ENCODE results near the gene OSBPL6.
A peak's percentile ranks its signal among the peaks of the same experiment; 100 is the strongest.
"Not testable (repeated sequence)": the region's sequence is repeated elsewhere in the genome, so short reads cannot be mapped to it uniquely, and the experiment has no call there.

OSBPL6 gene

DNA sequence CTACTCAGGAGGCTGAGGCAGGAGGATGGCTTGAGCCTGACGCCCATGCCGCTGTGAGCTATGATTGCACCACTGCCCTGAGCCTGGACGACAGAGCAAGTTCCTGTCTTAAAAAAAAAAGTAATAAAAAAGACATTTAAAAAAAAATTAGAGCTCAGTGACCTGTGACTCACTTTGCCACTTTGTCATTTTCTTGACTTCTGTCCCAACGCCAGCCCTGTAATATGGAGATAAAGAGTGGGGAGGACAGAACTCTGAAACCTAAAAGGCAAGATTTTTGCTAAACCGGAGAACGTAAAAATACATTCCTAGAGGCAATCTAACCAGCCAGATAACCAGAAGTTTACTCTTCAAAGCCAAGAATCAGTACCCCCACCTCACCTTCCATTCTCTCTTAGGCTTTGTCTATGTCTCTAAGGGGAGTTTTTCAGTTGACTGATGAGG lies 207.7 kb downstream of the OSBPL6 start:
- no peak for DNase-seq (ENCODE audit: low read depth in 2 of 2)

DNA sequence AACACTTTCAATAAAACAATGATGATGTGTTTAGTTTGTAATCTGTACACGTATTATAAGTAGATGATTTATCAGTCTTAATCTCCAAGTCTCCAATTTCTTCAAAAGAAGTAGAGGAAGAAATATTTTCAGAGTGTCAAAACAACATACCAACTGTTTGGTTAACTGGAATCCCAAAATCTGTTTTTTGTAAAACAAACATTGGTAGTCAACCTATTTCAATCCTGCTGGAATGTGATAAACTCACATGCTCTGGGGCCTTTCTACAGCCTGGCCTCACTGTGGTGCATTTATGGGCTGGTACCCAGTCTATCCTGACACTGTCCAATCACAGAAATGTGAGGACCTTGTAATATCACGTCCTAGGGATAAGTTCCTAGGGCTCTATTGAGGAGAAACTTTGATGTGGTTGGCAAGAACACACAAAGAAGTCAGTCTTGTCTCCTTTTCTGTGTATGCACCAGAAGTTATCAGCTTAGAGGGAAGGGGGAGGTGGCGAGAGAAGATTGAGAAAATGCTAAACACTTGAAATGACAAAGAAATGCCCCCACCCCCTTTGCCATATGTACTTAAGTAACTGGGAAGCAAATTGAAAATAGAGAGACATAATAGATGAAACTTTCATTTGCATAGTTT lies 209.5 kb downstream of the OSBPL6 start:
- DNase-seq (ENCODE audit: low read depth in 2 of 2): no peak

DNA sequence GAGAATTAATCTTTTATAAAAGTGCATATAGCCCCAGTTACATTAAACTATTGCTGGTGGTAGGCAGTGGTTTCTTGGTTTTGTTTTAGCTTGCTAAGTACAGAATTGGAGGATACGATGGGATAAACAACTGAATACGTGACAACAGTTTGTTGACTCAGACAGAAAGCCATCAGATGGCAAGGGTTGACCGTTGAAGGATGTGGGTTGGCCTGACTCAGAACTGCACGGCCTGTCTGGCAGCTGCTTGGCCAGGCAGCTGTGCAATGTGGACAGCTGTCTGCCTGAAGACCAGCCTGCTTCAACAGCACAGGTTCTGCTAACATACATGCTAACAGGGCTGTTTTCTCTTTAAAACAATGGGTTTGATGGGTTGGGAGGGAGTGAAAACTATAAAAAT lies 210.1 kb downstream of the OSBPL6 start:
- no peak for DNase-seq (ENCODE audit: low read depth in 2 of 2)

DNA sequence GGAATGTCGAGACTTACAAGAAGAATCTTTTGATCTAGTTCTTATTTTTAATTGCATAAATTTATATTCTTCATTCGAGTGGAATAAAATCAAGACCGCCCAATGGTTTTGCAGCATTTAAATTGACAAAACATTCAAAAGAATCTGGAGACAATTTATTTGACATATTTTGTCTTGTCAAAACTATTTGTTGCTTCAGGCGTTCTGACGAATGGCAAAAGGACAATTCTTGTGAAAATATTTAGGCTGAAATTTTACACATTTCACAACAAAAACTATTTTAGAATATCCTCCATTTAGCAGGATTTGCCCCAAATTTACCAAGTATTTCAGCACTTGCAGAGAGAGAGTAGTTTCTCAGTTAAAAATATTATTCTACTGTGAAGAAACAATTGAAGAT lies 214.9 kb downstream of the OSBPL6 start:
- DNase-seq (ENCODE audit: low read depth in 2 of 2): no peak

DNA sequence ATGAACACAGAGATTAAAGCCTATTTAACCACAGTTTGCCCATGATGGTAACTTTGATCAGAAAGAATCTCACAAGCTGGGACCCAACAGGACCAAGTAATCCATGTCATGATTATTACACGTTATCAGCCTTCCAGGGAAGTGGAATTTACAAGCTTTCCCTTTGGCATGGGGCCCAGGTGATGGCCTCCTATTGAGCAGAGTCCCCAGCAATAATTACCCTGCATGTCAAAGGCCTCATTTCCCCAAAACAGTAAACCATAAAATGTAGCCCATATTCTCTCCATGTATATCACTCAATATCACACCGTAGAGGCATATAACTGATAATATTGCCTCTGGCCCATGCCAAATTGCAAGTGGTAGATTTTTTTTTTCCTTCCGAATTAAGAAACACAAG lies 217.7 kb downstream of the OSBPL6 start:
- no peak for DNase-seq (ENCODE audit: low read depth in 2 of 2)

DNA sequence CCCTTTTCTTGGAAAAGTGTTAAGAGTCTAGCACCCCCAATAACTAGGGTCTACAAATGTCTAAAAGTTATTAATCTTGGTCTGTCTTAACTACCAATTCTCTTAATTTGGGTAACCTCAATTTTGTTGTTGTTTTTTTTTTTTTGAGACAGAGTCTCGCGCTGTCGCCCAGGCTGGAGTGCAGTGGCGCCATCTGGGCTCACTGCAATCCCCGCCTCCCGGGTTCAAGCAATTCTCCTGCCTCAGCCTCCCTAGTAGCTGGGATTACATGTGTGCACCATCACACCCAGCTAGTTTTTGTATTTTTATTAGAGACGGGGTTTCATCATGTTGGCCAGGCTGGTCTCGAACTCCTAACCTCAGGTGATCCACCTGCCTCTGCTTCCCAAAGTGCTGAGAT lies 218.1 kb downstream of the OSBPL6 start:
- not testable (repeated sequence) for DNase-seq (ENCODE audit: low read depth in 2 of 2)

DNA sequence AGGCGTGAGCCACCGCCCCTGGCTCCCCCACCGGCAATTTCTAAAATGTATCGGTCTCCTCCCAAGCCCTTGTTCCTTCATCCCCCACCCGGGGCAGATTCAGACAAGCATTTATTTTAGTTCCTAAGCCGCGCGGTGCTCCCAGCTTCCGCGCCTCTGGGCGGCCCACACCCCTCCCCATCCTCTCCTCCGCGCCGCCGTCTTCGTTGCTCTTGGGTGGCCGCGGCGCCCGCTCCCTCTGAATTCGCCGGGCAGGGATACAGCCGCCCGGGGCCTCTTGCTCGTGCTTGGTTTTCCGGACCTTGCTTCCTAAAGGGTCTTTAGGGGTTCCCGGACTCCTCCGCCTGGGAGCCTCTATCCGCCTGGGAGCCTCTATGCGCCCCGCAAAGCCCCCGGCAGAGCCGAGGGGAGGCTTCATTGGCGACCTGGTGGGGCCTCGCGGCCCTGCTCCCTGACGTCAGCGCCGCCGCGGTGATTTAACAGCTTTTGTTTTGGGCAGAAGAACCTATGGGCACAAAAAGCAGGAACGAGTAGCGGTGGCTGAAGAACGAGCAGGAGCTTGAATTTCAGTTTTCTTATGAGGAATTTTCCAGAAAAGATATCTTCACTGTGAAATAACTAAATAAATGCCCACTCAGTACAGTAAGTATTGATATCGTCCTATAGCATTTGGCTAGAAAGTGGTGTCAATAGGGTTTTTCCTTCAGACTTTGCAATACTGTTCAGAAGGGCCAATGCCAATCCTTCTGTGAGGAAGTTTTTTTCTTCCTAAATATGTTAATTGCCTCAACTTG lies 219.4 kb downstream of the OSBPL6 start:
- peak; percentile 25 to 48 for DNase-seq (ENCODE audit: low read depth in 2 of 2)

DNA sequence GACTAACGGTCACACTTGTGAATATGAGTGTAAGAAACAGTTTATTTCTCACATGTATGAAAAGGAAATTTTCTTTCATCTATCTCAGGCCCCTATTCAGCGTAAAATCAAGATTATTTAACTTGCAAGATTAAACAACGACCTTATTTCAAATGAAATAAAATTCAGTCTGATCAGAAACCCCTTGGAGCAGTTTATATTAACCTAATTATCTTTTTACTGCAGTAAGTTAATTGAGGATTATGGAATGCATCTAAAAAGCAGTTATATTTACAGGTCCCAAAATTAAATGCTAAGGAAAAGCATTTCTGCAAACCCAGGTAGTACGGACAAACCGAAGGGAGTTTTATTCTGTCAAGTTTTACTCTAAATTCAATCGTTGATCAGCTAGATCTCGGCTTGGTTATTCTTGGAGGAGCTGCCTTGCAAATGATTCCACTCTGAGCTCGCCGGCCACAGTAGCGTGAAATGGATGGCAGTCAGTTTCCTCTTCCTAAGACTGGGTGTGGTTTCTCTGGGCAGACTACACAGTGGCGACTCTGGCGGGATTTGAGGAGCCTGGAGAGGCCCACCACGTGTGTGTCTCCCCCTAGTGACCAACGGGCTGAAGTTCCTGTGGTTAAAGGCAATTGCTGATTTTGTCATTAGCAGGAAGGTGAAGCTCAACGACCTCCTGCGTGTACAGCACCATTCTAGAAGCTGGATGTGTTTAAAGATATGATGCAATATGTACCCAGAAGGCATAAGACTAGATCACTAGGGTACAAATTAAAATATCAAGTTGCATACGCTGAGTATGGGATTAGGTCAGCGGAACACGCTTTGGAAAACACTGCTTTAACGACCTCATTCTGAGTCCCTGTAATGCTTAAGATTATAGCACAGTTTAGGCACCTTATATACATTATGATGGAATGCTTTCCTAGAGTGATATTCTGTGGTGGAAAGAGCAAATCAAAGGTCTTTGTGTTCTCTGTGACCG lies 220.2 kb downstream of the OSBPL6 start:
- peak; percentile 30 for DNase-seq (ENCODE audit: low read depth in 2 of 2)

DNA sequence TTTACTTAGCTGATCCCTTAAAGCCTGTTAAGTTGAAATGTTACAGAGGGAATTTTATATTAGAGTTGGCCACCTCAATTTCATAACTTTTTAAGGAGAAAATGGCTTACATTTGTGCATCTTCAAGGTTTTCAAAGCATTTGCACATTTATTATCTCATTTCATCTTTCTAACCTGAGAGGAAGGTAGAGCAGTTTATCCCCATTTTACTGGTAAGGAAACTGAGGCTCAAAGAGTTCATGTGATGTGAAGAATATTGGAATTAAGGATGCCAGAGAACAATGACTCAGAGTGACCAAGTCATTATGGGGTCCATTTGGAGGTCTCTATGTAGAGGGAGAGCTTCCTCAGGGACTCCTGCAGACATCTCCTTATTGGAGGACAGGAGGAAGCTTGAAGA lies 221.7 kb downstream of the OSBPL6 start:
- DNase-seq (ENCODE audit: low read depth in 2 of 2): no peak

DNA sequence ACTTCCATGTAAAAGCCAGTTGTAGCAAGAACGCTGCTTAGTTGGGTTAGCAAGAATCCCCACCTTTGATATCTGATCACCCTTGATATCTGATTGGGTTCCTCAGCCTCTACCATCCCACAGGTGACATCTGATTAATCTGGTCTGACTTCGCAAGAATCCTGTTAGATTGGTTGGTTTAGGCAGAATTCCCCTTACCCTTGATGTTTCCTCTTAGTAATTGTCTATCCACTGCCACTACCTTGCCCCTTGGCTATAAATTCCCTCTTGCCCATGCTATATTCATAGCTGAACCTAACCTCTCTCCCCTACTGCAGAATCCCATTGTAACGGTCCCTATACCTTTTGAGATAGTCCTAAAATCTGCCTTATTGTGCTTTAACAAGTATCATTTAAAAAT lies 223.6 kb downstream of the OSBPL6 start:
- no peak for DNase-seq (ENCODE audit: low read depth in 2 of 2)

DNA sequence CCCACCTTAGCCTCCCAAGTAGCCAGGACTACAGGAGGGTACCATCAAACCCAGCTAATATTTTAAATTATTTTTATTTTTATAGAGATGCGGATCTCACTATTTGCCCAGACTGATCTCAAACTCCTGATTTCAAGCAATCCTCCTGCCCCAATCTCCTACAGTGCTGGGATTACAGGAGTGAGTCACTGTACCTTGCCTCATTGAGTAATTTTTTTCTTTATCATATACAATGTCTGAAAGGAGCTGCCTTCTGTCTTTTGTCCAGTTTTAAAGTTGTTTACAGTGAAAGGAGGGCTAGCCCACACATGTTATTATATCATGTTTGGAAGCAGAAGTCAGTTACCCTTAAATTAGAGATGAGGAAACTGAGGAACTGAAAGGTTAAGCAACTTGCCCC lies 224.1 kb downstream of the OSBPL6 start:
- no peak for DNase-seq (ENCODE audit: low read depth in 2 of 2)

DNA sequence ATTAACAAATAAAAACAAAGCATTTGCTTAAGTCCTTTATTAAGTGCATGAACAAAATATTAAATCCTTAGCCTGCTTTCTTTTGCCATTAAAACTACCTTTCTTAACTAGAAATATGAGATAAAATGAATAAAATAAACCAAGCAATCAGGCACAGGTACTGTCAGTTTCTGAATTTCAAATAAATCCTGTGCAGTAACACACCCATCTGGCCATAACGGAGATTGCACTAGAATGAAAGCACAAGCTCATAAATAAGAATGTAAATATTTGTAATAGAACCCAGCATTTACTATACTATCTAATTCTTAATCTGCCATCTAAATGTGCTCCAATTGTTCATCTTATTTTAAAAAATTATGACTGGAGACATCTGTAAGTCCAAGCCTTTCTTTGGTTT lies 224.8 kb downstream of the OSBPL6 start:
- no peak for DNase-seq (ENCODE audit: low read depth in 2 of 2)

DNA sequence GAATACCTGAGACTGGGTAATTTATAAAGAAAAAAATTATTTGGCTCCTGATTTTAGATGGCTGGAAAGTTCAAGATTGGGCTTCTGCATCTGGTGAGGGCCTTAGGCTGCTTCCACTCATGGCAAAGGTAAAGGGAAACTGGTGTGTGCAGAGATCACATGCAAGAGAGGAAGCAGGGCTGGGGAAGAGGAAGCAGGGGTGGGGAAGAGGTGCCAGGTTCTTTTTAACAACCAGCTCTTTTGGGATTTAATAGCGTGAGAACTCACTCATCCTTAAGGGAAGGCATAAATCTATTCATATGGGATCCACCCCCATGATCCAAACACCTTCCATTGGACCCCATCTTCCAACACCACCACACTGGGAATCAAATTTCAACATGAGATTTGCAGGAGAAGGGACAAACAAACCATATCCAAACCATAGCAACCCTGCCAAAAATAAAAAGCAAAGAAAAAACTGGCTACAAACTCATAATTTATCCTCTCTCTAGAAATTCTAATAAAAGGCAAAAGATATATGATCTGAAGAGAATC lies 226.2 kb downstream of the OSBPL6 start:
- no peak for DNase-seq (ENCODE audit: low read depth in 2 of 2)

DNA sequence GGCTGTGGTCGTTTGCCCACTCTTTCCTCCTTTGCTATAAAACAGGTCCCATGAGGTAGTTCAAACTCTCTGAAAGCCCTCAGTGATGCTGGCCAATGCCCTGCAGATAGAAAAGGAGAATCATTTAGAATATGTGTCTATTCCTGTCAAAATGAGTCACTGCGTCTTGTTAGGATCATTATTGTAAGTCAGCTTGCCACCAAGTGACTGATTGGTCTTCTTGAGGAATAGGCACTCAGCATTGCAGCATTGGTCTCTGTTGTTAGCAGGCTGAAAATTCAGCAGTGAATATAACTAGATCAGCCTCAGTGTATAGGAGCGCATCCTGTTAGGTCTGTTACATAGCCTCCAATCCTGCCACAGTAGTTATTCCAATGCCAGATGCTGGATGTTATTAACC lies 227.8 kb downstream of the OSBPL6 start:
- DNase-seq (ENCODE audit: low read depth in 2 of 2): no peak

DNA sequence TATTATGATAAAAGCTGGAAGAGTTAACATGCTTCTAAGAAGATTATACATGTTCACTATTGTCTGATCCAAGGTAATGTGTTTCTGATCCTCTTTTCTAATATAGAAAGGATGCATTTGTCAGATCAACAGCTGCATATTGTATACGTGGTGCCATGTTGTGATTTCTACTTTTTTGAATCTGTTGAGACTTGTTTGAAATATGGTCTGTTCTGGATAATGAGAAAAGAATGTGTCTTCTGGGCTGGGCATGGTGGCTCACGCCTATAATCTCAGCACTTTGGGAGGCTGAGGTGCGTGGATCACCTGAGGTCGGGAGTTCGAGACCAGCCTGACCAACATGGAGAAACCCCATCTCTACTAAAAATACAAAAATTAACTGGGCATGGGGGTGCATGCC lies 229.4 kb downstream of the OSBPL6 start:
- not testable (repeated sequence) for DNase-seq (ENCODE audit: low read depth in 2 of 2)

DNA sequence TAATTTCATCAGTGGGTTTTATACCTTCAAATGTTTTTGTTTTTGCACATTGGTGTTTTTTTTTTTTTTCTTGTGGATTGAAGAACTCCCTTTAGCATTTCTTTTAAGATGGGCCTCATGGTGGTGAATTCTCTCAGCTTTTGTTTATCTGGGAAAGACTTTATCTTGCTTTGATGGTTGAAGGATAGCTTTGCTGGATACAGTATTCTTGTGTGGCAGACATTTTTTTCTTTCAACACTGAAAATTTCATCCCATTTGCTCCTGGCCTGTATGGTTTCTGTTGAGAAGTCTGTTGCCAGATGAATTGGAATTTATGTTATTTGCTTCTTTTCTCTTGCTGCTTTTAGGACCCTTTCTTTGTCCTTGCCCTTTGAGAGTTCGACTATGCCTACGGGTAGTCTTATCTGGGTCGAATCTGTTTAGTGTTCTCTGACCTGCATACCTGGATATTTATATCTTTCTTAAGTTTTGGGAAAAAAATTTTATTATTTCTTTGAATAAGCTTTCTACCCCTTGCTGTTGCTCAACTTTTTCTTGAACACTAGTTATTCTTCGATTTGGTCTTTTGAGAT lies 231.0 kb downstream of the OSBPL6 start:
- DNase-seq (ENCODE audit: low read depth in 2 of 2): no peak

DNA sequence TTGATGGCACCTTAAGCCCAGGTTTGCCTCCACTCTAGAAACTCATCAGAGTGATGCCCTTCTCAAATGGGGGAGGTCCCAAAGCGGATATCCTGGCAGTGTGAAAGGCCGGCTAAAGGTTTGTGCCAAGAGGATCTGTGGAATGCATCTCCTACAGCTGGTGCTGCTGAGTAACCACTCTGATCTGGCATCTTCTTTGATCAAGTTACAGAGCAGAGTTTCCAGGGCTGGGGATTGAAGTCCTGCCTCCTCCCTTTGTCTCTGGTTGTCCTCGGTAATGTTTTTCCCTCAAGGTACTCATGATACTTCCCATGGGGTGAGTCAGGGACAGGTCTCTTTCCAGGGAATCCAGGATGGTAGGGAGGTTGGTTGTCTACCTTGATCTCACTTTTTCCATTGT lies 232.1 kb downstream of the OSBPL6 start:
- no peak for DNase-seq (ENCODE audit: low read depth in 2 of 2)

DNA sequence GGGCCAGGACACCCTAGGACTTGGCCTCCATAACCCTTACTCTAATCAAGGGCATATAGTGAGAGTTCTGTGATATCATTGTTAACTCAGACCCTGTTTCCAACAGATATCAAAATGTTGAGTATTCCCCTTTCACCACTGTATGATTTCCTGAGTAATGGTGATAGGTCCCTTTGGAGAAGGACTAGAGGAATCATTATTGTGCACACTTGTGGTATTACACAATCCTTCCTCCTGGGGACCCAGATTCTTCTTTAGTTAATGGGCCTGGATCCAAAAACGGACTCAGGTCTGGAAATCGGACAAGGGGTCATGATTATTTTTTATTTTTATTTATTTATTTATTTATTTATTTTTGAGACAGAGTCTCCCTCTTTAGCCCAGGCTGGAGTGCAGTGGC lies 233.1 kb downstream of the OSBPL6 start:
- no peak for DNase-seq (ENCODE audit: low read depth in 2 of 2)

DNA sequence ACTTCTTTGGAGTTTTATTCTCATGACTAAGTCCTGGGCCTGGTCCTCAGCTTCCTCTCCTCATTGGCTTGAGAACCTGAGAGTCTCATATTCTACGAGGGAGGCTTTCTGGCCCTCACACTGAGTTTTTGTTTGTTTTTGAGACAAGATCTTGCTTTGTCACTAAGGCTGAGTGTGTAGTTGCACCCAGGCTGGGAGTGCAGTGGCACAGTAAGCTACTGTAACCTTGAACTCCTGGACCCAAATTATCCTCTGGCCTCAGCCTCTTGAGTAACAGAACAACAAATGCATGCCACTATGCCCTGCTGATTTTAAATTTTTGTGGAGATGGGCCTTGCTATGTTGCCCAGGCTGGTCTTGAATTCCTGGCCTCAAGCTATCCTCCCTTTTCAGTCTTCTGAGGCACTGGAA lies 234.1 kb downstream of the OSBPL6 start:
- DNase-seq (ENCODE audit: low read depth in 2 of 2): no peak

DNA sequence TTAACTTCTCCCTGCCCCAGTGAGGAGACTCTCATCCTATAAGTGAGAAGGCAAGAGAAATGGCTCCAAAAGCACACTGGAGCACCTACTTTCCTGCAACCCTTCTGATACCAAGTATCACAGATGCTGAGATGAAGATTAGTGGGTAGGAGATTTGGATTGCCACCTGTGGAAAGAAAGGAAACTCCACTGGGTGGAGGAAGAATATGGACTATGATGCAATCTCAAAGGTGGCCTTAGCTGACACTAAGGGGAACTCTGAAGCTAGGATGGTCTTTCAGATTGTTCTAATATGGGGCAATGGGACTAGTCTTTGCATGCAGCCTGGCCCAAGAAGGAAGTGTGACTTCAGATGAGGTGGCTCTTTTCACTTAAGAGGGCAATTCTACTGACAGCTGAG lies 235.0 kb downstream of the OSBPL6 start:
- no peak for DNase-seq (ENCODE audit: low read depth in 2 of 2)

DNA sequence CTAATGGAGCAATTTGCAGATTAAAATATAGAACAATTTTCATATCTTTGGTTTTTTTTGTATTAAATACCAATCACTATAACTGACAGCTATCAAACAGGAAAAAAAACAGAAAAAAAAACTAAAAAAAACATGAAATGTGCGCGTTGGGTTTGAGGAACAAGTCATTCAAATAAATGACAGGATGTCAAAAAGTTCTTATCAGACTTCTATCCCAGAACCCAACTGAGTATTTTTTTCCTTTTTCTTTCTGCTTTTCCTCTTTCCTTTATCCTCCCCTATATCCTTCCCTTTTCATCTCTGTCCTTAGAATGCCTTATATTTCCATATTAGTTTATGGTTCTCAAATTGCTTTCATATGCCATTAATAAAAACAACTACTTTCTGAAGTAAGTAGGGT lies 242.3 kb downstream of the OSBPL6 start:
- DNase-seq (ENCODE audit: low read depth in 2 of 2): no peak

DNA sequence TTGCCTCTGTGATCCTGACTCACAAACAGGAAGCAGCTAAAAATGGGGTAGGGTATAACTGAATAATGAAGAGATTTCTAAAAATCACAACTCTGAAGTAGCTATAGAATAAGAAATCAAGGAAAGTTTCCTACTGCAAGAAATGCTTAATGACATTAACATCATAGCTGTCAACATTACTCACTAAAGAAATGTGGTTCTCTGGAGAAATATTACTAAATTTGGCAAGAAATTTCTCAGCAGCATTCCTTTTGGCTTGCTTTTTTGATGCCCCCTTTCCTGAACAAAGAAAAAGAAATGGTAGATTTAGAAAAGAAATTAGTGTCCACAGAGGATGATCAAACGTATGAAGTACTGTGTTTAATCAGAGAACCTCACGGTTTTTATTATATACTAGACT lies 247.1 kb downstream of the OSBPL6 start:
- no peak for DNase-seq (ENCODE audit: low read depth in 2 of 2)

Data from stimulated activated CD4-positive, alpha-beta T cell treated with anti-CD3 and anti-CD28 coated beads, Interleukin-1b, Interleukin-23, amount 100 ng/mL, for 1 hour (primary cell).